ENCODE data around the gene PLXNB1.

Gene PLXNB1

GRCh38 chr3:48416546-48416945 is 13.3 kb downstream of the PLXNB1 start:
- DNase-seq = no peak

GRCh38 chr3:48416091-48416505 is 13.8 kb downstream of the PLXNB1 start:
- DNase-seq = no peak

GRCh38 chr3:48415251-48415953 is 14.5 kb downstream of the PLXNB1 start:
- DNase-seq = no peak

GRCh38 chr3:48414376-48415250 is 15.3 kb downstream of the PLXNB1 start:
- DNase-seq = peak in 1 of 2 donors; percentile 49

- DNase-seq = no peak
Observed at GRCh38 chr3:48413611-48414010, 16.3 kb downstream of the PLXNB1 start.

GRCh38 chr3:48413086-48413485 is 16.8 kb downstream of the PLXNB1 start:
- DNase-seq = no peak

- no peak for DNase-seq
Observed at GRCh38 chr3:48412375-48413001, 17.4 kb downstream of the PLXNB1 start.

GRCh38 chr3:48411606-48412374 is 18.1 kb downstream of the PLXNB1 start:
- DNase-seq = no peak

- no peak for DNase-seq
Observed at GRCh38 chr3:48411041-48411588, 18.8 kb downstream of the PLXNB1 start.

GRCh38 chr3:48410205-48411040 is 19.5 kb downstream of the PLXNB1 start:
- DNase-seq = no peak

GRCh38 chr3:48409291-48410201 is 20.3 kb downstream of the PLXNB1 start:
- DNase-seq = no peak

- no peak for DNase-seq
Observed at GRCh38 chr3:48408823-48409281, 21.0 kb downstream of the PLXNB1 start.

GRCh38 chr3:48407542-48408099 is 22.3 kb downstream of the PLXNB1 start:
- DNase-seq = no peak

GRCh38 chr3:48406443-48407431 is 23.1 kb downstream of the PLXNB1 start:
- DNase-seq = no peak

GRCh38 chr3:48405971-48406370 is 23.9 kb downstream of the PLXNB1 start:
- DNase-seq = no peak

GRCh38 chr3:48405343-48405881 is 24.5 kb downstream of the PLXNB1 start:
- DNase-seq = no peak

- DNase-seq = no peak
Observed at GRCh38 chr3:48404440-48405342, 25.2 kb downstream of the PLXNB1 start.

Data from hippocampal formation (tissue), 2 donors.